Upper lobe of left lung (tissue), 6 donors: ENCODE results near the gene TTC4. TPM values are rescaled to one million over a fixed set of nuclear protein-coding genes. Genes with fewer than 3 reads are reported as not detected.

ENCODE experiments used
- ATAC-seq, 2 donors: fragments of 200-7000 bp; cut with Tn5 transposase; one replicate each; pipeline ENCODE4 v1.9.1; 2022; ENCODE audit warnings: mild to moderate bottlenecking in 2 of 2, moderate library complexity in 2 of 2; ENCODE audit not compliant: low FRiP score in 2 of 2
- DNase-seq, 2 donors: peaks; one replicate each; pipeline ENCODE4 v3.0.0-alpha.2; 2019 to 2020
- H3K27ac ChIP-seq, 4 donors: fragments of 200-600 bp; sonication (generic); one replicate each; pipeline ENCODE4 v1.5.1; 2016 to 2019
- H3K27me3 ChIP-seq, 4 donors: fragments of 200-600 bp; sonication (generic); one replicate each; pipeline ENCODE4 v1.5.1; 2017 to 2019
- H3K36me3 ChIP-seq, 4 donors: fragments of 200-600 bp; sonication (generic); one replicate each; pipeline ENCODE4 v1.5.1; 2016 to 2019
- H3K4me1 ChIP-seq, 4 donors: fragments of 200-600 bp; sonication (generic); one replicate each; pipeline ENCODE4 v1.5.1; 2018 to 2019
- H3K4me3 ChIP-seq, 4 donors: fragments of 200-600 bp; sonication (generic); one replicate each; pipeline ENCODE4 v1.5.1; 2017 to 2019; ENCODE audit warnings: mild to moderate bottlenecking in 2 of 4, moderate library complexity in 1 of 4
- H3K9me3 ChIP-seq, 4 donors: fragments of 200-600 bp; sonication (generic); one replicate each; pipeline ENCODE4 v1.5.1; 2018 to 2019
- EP300 ChIP-seq, 4 donors: sonication (generic); formaldehyde crosslinking; IDR thresholded peaks; one replicate each; pipeline ENCODE4 v1.5.1; 2017; ENCODE audit warnings: antibody characterized with exemption in 4 of 4, control low read depth in 2 of 4
- POLR2A ChIP-seq, 4 donors: fragments of 450-650 bp; IDR thresholded peaks; one replicate each; pipeline ENCODE4 v1.5.1; 2016 to 2017; ENCODE audit warnings: antibody characterized with exemption in 4 of 4, mild to moderate bottlenecking in 2 of 4
- POLR2AphosphoS5 ChIP-seq, 2 donors: sonication (generic); formaldehyde crosslinking; IDR thresholded peaks; one replicate each; pipeline ENCODE4 v1.5.1; 2017; ENCODE audit warnings: antibody characterized with exemption in 2 of 2
- WGBS, 2 donors: methylation state at CpG; one replicate each; pipeline ENCODE4 v1.1.5; 2017 to 2018; 5-methylcytosine and 5-hydroxymethylcytosine counted together
- total RNA-seq, 6 donors: library from RNA; depleted of rRNA in 4 of 6; stranded (reverse); fragments of >200 nt in 4 of 6; gene quantifications; one replicate each; pipeline versions ENCODE4 v1.1.0 to v1.2.1, GENCODE V29; 2016 to 2021
- TF ChIP-seq, protein P1 (sequence below), 6 experiments: fragments of 450-650 bp in 4 of 6; fragments of 200-600 bp in 2 of 6; sonication (generic) in 2 of 6; IDR thresholded peaks; one replicate each; pipeline ENCODE4 v1.5.1; 2016 to 2019; ENCODE audit warnings: antibody characterized with exemption in 6 of 6
- donor health status: DM: no; HTN: no; CAD: no; lungs with moderate emphysema.
- donor health status: DM: no; HTN: yes; CAD: no; lungs with severe emphysema.

TTC4 gene
- total RNA-seq, 6 donors from 2014 or later: 6.1 to 28.1 (median 17.0) TPM

DNA sequence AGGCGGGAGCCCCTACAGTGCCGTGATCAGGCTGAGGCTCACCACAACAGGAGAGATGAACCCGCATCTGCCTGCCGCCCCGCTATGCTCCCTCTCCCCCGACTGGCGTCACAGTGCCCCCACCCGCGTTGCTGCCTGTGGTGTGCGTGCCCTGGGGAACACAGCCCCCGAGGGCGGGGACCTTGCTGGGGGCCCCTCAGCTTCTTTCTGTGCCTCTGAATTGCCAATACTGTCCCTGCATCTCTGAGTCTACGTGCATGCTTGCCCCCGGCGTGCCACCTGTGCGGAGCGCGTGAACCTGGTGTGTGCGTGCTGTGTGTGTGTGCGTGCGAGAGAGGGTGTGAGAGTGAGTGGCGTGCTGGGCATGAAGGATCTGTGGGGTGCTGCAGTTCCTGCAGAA, 38.4 kb downstream of the TTC4 start:
- no peak overlapping the region for H3K27ac ChIP-seq
- H3K36me3 ChIP-seq: peaks cover 3 to 37% (median 20%) of the 10 kb centered on the region in 4 donors
- 97% methylated on average over 22 of the region's 22 CpGs for WGBS, 2 donors
- no peak overlapping the region for H3K4me3 ChIP-seq
- no peaks in the 10 kb centered on the region for H3K27me3 ChIP-seq
- H3K4me1 ChIP-seq: no peaks in the 10 kb centered on the region
- ATAC-seq: peak in 1 of 2 donors; percentile 28
- DNase-seq: peak in 1 of 2 donors; percentile 81
- TF ChIP-seq POLR2A (IDR thresholded peaks at IDR 0.05) (no peak), POLR2AphosphoS5 (IDR thresholded peaks at IDR 0.05) (no peak), EP300 (IDR thresholded peaks at IDR 0.05) (no peak)
- TF ChIP-seq, protein P1, sequence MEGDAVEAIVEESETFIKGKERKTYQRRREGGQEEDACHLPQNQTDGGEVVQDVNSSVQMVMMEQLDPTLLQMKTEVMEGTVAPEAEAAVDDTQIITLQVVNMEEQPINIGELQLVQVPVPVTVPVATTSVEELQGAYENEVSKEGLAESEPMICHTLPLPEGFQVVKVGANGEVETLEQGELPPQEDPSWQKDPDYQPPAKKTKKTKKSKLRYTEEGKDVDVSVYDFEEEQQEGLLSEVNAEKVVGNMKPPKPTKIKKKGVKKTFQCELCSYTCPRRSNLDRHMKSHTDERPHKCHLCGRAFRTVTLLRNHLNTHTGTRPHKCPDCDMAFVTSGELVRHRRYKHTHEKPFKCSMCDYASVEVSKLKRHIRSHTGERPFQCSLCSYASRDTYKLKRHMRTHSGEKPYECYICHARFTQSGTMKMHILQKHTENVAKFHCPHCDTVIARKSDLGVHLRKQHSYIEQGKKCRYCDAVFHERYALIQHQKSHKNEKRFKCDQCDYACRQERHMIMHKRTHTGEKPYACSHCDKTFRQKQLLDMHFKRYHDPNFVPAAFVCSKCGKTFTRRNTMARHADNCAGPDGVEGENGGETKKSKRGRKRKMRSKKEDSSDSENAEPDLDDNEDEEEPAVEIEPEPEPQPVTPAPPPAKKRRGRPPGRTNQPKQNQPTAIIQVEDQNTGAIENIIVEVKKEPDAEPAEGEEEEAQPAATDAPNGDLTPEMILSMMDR (IDR thresholded peaks at IDR 0.05): no peak
- no peaks in the 10 kb centered on the region for H3K9me3 ChIP-seq

DNA sequence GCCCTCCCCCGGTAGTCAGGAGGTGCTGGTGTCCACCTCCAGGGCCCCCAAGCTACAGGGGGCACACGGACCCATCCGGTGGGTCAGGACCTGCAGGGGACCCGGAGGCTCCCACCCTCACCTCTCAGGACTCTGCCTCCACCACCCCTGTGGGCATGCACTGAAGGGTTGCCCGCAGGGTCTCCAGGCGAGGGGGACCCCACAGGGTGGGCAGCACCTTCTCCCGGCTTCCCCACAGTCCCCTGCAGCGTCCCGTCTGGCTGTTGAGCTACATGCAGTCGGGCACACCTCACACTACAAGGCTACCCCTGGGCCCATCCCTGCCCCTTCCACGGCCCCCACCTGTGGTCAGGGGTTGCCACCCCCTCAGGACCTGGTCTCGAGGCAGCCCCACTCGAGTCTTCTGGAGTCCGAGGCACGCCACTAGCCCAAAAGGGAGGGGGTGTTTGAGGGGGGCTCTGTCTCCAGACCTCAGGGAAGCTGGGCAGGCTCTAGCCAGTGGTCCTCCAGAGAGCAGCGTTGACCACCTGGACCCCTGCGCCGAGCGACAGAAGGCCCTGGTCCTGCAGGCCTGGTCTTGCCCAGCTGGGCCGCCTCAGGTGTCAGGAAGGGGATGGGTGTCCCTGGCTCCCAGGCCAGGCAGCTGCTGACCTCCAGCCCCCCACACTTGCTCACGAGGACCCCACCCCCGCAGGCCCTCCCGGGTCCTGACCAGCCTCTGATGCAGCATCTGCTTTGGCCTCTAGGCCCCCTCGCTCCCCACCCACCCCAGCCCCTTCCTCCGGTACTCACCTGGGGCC, 39.0 kb downstream of the TTC4 start:
- ATAC-seq: no peak

GRCh38 chr1:54757833-54758232, 42.2 kb downstream of the TTC4 start:
- TF ChIP-seq, protein P1 (IDR thresholded peaks at IDR 0.05): no peak
- no peak for TF ChIP-seq EP300 (IDR thresholded peaks at IDR 0.05)
- H3K36me3 ChIP-seq: peaks cover 3 to 37% (median 20%) of the 10 kb centered on the region in 4 donors
- DNase-seq: no peak
- H3K27me3 ChIP-seq: no peaks in the 10 kb centered on the region
- H3K4me3 ChIP-seq: no peak overlapping the region
- H3K9me3 ChIP-seq: no peaks in the 10 kb centered on the region
- no peak for ATAC-seq
- H3K27ac ChIP-seq: no peak overlapping the region
- no peaks in the 10 kb centered on the region for H3K4me1 ChIP-seq
- WGBS, 2 donors: 91 to 100% methylated on average over 1 to 9 of the region's 9 CpGs

More for the DNA sequence above, 39.0 kb downstream of the TTC4 start:
- peak in 1 of 2 donors; percentile 63 for DNase-seq
- Histone ChIP-seq H3K27me3 (no peaks in the 10 kb centered on the region), H3K9me3 (no peaks in the 10 kb centered on the region), H3K4me3 (no peak overlapping the region), H3K27ac (no peak overlapping the region), H3K4me1 (no peaks in the 10 kb centered on the region), H3K36me3 (peaks cover 3 to 37% (median 20%) of the 10 kb centered on the region in 4 donors)
- 70 to 87% methylated on average over 2 to 25 of the region's 25 CpGs for WGBS, 2 donors
- no peak for TF ChIP-seq POLR2A (IDR thresholded peaks at IDR 0.05)
- no peak for TF ChIP-seq EP300 (IDR thresholded peaks at IDR 0.05)
- TF ChIP-seq POLR2AphosphoS5 (IDR thresholded peaks at IDR 0.05): no peak
- TF ChIP-seq, protein P1 (IDR thresholded peaks at IDR 0.05): no peak

DNA sequence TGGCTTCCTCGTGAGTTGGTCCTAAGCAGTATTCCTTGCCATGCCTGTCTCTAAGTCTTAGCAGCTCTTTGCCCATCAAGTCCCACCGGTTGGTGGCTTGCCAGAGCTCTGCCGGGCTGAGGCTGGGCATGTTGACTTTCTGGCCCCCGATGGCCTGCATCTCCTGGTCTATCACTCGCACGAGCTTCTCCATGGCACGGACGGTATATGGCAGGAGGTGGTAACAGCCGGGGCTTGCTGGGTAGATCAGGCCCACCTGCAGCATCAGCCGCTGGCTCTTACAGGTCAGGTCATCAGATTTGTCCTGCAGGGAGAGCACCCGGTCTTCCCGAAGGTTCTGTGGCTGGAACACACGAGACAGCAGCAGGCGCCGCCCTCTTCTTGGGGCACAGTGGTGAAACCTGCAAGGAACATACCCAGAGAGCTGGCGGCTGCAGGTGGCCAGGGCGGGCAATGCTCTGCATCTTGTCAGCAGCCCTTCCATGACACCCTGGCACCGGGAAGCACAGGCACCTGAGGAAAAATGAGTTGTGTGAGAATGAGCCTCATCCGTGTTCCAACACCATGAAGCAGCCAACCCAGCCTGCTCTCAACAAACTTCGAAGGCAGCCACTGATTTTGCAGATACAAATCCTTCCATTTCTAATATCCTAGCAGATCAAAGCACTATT, 43.2 kb downstream of the TTC4 start:
- no peak for ATAC-seq
- no peak for DNase-seq
- TF ChIP-seq, protein P1 (IDR thresholded peaks at IDR 0.05): no peak
- no peak for TF ChIP-seq POLR2A (IDR thresholded peaks at IDR 0.05)
- no peak for TF ChIP-seq POLR2AphosphoS5 (IDR thresholded peaks at IDR 0.05)
- TF ChIP-seq EP300 (IDR thresholded peaks at IDR 0.05): no peak
- H3K36me3 ChIP-seq: peaks cover 3 to 37% (median 20%) of the 10 kb centered on the region in 4 donors
- no peak overlapping the region for H3K4me3 ChIP-seq
- H3K4me1 ChIP-seq: peaks cover 0 to 8% (median 6%) of the 10 kb centered on the region in 4 donors
- H3K9me3 ChIP-seq: no peaks in the 10 kb centered on the region
- no peak overlapping the region for H3K27ac ChIP-seq
- 95 to 96% methylated on average over 7 to 20 of the region's 20 CpGs for WGBS, 2 donors
- no peaks in the 10 kb centered on the region for H3K27me3 ChIP-seq
